Activated gamma-delta T cell treated with Interleukin-2 at 50 U/mL for 16 hours (primary cell): ENCODE results near the gene OR52E6.

ENCODE experiments used
- DNase-seq: peaks from one replicate; pipeline ENCODE4 v3.0.0-alpha.2; 2020

Gene OR52E6

DNA sequence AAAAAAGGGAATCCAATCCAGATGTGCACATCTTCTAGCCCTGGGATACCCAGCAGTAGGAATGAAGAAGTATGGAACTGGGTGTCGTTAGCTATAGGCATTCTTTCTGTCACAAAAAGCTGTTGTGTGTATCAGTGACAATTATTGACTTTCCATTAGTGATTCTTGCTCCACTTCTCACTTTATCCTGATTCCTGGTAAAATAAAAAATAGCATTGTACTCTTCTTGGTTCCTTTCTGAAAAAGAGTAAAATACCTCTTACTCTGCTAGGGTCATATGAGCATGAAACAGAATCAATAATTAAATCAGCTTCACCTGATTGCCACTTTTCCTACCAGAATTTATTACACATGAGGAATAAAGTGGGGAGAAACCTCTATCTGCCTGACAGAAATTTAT lies at the start of gene OR52E6:
TSS of gene OR52E6 (minus strand) at position 101 of the 400 bp plus-strand sequence. CDS start at position 101, 0 bp downstream.
- DNase-seq = no peak

- no peak for DNase-seq
These were observed 49.6 kb upstream of the OR52E6 start for GRCh38 chr11:5891216-5891800.

- no peak for DNase-seq
These were observed 46.0 kb upstream of the OR52E6 start for GRCh38 chr11:5887661-5888060.

GRCh38 chr11:5887172-5887571 lies 45.5 kb upstream of the OR52E6 start:
- DNase-seq = no peak

DNA sequence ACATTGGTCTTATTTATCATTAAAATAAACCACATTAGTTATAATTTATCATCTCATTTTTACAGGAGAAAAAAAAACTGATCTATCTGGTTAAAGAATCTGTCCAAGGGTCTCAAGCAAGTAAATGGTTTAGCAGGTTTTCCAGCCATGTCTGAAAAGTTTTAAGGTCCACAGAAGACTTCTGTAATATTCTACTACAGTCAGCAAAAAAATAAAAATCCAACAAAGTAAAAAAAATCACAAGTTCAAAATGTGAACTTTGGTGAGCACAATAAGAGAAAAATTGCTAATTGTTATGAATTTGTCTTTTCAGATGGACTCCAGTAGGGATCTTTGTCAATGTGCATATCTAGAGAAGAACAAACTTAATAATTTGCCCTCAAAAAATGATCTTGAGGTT lies 40.1 kb upstream of the OR52E6 start:
- DNase-seq = no peak

GRCh38 chr11:5880329-5880728 lies 38.6 kb upstream of the OR52E6 start, which contains the start of gene OR52E4:
Gene OR52E4 (plus strand): TSS chr11:5880629. CDS start chr11:5884293, 3,664 bp downstream.
- DNase-seq = no peak

- DNase-seq = no peak
These were observed 36.9 kb upstream of the OR52E6 start for GRCh38 chr11:5878564-5878963.

DNA sequence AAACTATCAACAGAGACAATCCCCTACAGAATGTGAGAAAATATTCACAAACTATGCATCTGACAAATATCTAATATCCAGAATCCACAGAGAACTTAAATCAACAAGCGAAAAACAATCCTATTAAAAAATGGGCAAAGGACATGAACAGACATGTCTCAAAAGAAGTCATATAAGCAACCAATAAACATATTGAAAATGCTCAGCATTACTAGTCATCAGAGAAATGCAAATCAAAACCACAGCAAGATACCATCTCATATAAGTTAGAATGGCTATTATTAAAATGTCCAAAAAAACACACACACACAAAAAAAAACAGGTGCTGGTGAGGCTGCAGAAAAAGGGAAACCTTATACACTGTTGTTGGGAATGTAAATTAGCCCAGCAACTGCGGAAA lies 24.1 kb upstream of the OR52E6 start:
- DNase-seq = no peak

- no peak for DNase-seq
These were observed 15.9 kb upstream of the OR52E6 start, which contains the start of gene OR52E8 for GRCh38 chr11:5857590-5857989. Gene OR52E8 (minus strand): TSS chr11:5857690. CDS start chr11:5857690, 0 bp downstream.

DNA sequence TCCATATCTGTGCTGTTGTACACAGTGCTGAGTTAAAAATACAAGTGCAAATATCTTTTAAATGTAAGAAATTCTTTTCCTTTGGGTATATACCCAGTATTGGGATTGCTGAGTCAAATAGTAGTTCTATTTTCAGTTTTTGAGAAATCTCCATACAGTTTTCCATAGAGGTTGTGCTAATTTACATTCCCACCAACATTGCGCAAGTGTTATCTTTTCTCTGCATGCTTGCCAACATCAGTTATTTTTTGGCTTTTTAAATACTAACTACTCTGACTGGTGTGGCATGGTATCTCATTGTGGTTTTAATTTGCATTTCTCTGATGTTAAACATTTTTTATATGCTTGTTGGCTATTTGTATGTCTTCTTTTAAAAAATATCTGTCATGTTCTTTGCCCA lies 9.3 kb upstream of the OR52E6 start:
- no peak for DNase-seq

- DNase-seq = no peak
These were observed 6.0 kb upstream of the OR52E6 start for GRCh38 chr11:5847711-5848110.

DNA sequence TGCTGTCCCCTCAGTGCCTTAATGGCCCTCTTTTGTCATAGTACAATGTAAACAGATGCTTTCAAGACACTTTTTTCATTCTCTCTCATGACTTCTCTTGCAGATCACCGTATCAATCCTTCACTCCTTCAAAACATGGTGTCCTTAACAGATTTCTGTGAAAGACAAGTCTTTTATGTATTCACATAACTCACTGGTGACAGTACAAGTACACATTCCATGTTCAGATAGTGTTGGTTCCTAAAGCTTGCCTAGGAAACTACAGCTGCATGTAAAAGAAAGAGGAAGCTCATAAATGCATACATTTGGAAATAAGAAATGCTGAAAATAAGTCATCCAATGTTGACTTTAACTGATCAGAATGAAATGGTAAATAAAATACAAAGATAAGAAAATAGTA lies 5.0 kb upstream of the OR52E6 start:
- DNase-seq = no peak

DNA sequence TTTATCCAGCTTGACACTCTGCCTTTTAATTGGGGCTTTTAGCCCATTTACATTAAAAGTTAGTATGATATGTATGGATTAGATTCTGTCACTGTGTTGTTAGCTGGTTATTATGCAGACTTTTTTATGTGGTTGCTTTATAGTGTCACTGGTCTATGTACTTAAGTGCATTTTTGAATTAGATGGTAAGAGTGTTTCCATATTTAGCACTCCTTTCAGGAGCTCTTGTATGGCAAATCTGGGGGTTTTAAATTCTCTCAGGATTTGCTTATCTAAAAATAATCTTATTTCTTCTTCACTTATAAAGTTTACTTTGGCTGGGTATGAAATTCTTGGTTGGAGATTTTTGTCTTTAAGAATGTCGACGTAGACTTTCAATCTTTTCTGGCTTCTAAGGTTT lies 4.0 kb downstream of the OR52E6 start:
- DNase-seq = no peak

DNA sequence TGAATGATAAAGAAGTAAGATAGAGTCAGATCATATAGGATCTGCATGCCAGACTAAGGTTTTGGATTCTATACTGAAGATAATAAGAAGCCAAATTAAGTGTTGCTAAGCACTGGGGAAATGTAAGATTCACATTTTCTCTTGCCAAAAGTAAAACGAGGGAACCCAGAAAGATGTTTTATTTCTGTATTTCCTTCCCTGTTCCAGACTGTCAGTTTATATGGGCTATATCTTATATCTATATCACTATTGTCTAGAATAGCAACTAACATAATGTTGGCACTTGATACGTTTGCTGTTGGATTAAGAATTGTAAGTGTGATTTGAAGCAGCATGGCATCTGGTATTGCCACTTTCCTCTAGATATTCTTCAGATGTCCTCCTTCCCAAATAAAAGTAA lies 8.3 kb downstream of the OR52E6 start:
- DNase-seq = no peak

DNA sequence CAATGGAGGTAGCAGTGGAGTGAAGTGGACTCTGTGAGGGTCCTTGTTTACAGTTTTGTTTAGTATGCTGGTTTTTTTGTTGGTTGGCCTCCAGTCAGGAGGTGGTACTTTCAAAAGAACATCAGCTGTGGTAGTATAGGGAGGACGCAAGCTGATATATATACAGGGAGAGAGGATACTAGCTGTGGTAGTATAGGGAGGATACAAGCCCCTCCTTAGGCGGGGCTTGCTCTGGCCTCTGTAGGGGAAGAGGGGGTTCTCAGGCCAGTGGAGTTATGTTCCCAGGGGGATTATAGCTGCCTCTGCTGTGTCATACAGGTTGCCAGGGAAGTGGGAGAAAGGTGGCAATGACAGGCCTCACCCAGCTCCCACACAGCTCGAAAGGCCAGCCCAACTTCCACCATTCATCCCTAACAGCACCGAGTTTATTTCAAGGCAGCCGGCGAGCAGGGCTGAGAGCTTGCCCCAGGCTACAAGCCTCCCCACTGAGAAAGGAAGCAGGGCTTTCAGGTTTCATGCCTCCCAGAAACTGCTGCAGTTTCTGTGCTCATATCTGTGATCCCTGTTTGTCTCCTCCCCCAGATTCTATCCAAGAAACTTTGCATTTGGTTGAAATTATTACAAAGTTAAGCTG lies 10.4 kb downstream of the OR52E6 start:
- no peak for DNase-seq

GRCh38 chr11:5818245-5818886 lies 23.3 kb downstream of the OR52E6 start:
- DNase-seq = no peak

GRCh38 chr11:5815534-5815933 lies 26.2 kb downstream of the OR52E6 start:
- no peak for DNase-seq

GRCh38 chr11:5809905-5810795 lies 31.5 kb downstream of the OR52E6 start:
- DNase-seq = no peak

DNA sequence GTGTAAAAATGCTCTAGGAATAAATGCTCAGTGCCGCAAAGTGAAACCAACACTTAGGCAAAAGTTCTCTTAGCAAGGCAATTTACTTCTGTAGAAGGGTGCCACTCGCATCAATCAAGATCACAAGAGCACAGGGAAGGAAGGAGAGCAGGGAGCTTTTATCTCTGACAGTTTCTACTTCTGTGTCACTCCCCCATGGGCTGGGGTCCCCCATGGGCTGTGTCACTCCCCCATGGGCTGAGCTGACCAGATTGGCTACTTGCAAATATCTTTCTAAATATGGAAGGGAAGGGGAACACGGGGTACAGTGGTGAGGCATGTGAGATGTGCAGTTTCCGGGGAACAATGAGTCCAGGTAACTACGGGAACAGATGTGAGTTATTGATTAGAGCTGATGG lies 32.6 kb downstream of the OR52E6 start:
- no peak for DNase-seq

DNA sequence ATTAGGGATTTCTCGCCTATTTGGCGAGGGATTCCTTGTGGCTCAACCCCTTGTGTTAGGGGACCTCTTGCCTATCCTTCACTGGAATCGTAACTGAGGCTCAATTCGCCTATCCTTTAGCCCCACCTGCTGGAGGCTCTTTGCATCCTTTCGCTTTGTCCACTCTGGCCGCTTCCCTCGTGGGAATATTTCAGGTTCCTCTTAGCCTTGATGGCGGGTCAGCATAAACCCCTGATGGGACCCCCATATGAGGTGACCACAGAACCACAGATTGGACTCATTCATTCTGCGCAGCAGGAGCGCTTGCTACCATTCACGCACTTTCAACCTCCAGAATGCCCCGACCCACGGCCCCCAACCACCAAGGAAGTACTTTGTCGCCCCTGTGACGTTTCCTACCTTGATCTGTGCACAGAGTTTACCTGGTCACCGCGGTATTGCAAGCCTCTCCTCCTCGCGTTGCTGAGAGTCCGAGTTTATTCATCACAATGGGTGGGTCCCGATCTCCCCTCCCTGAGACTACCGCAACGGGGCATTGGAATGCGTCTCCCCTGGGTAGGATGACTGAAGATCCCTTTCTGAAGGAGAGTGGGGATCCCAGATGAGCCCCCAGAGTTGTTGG lies 33.1 kb downstream of the OR52E6 start, which contains the start of gene OR52N2:
TSS of gene OR52N2 (plus strand) at position 425 of the 622 bp plus-strand sequence. CDS start 11,412 bp downstream, outside the sequence.
- peak; percentile 66 for DNase-seq

- no peak for DNase-seq
These were observed 34.1 kb downstream of the OR52E6 start for GRCh38 chr11:5807580-5807979.

GRCh38 chr11:5803982-5804381 lies 37.7 kb downstream of the OR52E6 start:
- DNase-seq = no peak

- no peak for DNase-seq
These were observed 45.2 kb downstream of the OR52E6 start for GRCh38 chr11:5796541-5796940.
